Osteoblast (primary cell): ENCODE data around the gene ARIH1. TPM values are rescaled to one million over a fixed set of nuclear protein-coding genes. Genes with fewer than 3 reads are reported as not detected.
"Not testable (repeated sequence)": the region's sequence is repeated elsewhere in the genome, so short reads cannot be mapped to it uniquely, and the experiment has no call there.

Source experiments
- DNase-seq: peaks from one replicate; pipeline ENCODE4 v3.0.0; 2011; ENCODE audit warnings: low spot score, mixed read lengths; ENCODE audit not compliant: insufficient read length; ENCODE audit errors: missing footprints
- H2AFZ ChIP-seq: 2 replicates; pipeline ENCODE4 v1.6.0; 2011; ENCODE audit warnings: mild to moderate bottlenecking, low read length
- H3K27ac ChIP-seq: 2 replicates; pipeline ENCODE4 v1.5.1; 2011; ENCODE audit warnings: mild to moderate bottlenecking, low read depth, low read length, moderate library complexity
- H3K27me3 ChIP-seq: 2 replicates; pipeline ENCODE4 v1.6.0; 2012; ENCODE audit warnings: mild to moderate bottlenecking, control low read depth, inconsistent platforms, low read length, moderate library complexity; ENCODE audit not compliant: insufficient read depth
- H3K36me3 ChIP-seq: 2 replicates; pipeline ENCODE4 v1.5.1; 2011; ENCODE audit warnings: mild to moderate bottlenecking, low read length, control low read depth, moderate library complexity; ENCODE audit not compliant: insufficient read depth
- H3K4me1 ChIP-seq: 2 replicates; pipeline ENCODE4 v1.5.1; 2011; ENCODE audit warnings: mild to moderate bottlenecking, low read length, control low read depth, moderate library complexity; ENCODE audit not compliant: insufficient read depth
- H3K4me2 ChIP-seq: 2 replicates; pipeline ENCODE4 v1.6.0; 2011; ENCODE audit warnings: mild to moderate bottlenecking, low read length; ENCODE audit not compliant: insufficient read depth
- H3K4me3 ChIP-seq: fragments of 200-600 bp; sonication (generic); 3 replicates; pipeline ENCODE4 v1.5.1; 2012; ENCODE audit warnings: mild to moderate bottlenecking, low read length, inconsistent platforms; ENCODE audit not compliant: insufficient read depth
- H3K79me2 ChIP-seq: 2 replicates; pipeline ENCODE4 v1.6.0; 2012; ENCODE audit warnings: mild to moderate bottlenecking, low read length, control low read depth, inconsistent platforms; ENCODE audit not compliant: insufficient read depth
- H3K9me3 ChIP-seq: 2 replicates; pipeline ENCODE4 v1.5.1; 2011; ENCODE audit warnings: low read depth, low read length, control low read depth
- H4K20me1 ChIP-seq: 2 replicates; pipeline ENCODE4 v1.6.0; 2012; ENCODE audit warnings: mild to moderate bottlenecking, low read length, control low read depth; ENCODE audit not compliant: insufficient read depth
- total RNA-seq: library from RNA; depleted of rRNA; stranded (reverse); fragments of >200 nt; gene quantifications from 2 replicates; pipeline ENCODE4 v1.2.3, GENCODE V29; 2012
- TF ChIP-seq, protein P1 (sequence below): IDR thresholded peaks from 2 replicates; pipeline ENCODE4 v1.5.1; 2011; ENCODE audit warnings: mild to moderate bottlenecking, low read depth, low read length, moderate library complexity; ENCODE audit errors: extremely low read depth

ARIH1 gene
- 32.6 and 41.0 TPM in 2 replicates for total RNA-seq

GRCh38 chr15:72473614-72474465, at the start of gene ARIH1:
ARIH1 (plus strand) TSS chr15:72474330; CDS start chr15:72474640, 310 bp downstream.
- Histone ChIP-seq H3K4me2 (peak within 1 kb of the TSS; percentile 93), H3K9me3 (no peaks in the 10 kb centered on the region), H3K4me3 (peak within 1 kb of the TSS; percentile 85), H3K4me1 (peaks cover 20% of the 10 kb centered on the region), H3K27me3 (no peaks in the 10 kb centered on the region), H3K79me2 (peaks cover 45% of the 10 kb centered on the region), H3K27ac (peak within 1 kb of the TSS; percentile 98), H3K36me3 (peaks cover 10% of the 10 kb centered on the region), H4K20me1 (peaks cover 34% of the 10 kb centered on the region), H2AFZ (peak within 1 kb of the TSS; percentile 90)
- TF ChIP-seq, protein P1, sequence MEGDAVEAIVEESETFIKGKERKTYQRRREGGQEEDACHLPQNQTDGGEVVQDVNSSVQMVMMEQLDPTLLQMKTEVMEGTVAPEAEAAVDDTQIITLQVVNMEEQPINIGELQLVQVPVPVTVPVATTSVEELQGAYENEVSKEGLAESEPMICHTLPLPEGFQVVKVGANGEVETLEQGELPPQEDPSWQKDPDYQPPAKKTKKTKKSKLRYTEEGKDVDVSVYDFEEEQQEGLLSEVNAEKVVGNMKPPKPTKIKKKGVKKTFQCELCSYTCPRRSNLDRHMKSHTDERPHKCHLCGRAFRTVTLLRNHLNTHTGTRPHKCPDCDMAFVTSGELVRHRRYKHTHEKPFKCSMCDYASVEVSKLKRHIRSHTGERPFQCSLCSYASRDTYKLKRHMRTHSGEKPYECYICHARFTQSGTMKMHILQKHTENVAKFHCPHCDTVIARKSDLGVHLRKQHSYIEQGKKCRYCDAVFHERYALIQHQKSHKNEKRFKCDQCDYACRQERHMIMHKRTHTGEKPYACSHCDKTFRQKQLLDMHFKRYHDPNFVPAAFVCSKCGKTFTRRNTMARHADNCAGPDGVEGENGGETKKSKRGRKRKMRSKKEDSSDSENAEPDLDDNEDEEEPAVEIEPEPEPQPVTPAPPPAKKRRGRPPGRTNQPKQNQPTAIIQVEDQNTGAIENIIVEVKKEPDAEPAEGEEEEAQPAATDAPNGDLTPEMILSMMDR = peak; percentile 54
- DNase-seq = peak; percentile 96

GRCh38 chr15:72426753-72427152, 47.4 kb upstream of the ARIH1 start:
- Histone ChIP-seq H4K20me1 (no peaks in the 10 kb centered on the region), H3K27me3 (peaks cover 3% of the 10 kb centered on the region), H3K4me3 (no peak overlapping the region), H3K27ac (no peak overlapping the region), H3K4me1 (no peaks in the 10 kb centered on the region), H3K9me3 (no peaks in the 10 kb centered on the region), H3K36me3 (no peaks in the 10 kb centered on the region), H3K79me2 (no peaks in the 10 kb centered on the region), H3K4me2 (no peak overlapping the region), H2AFZ (no peak overlapping the region)
- no peak for DNase-seq
- TF ChIP-seq, protein P1 = no peak

- TF ChIP-seq, protein P1 = no peak
- Histone ChIP-seq H3K9me3 (peaks cover 6% of the 10 kb centered on the region), H3K4me2 (no peak overlapping the region), H3K36me3 (no peaks in the 10 kb centered on the region), H4K20me1 (no peaks in the 10 kb centered on the region), H3K79me2 (no peaks in the 10 kb centered on the region), H3K27me3 (peaks cover 7% of the 10 kb centered on the region), H3K4me3 (no peak overlapping the region), H2AFZ (no peak overlapping the region), H3K4me1 (no peaks in the 10 kb centered on the region), H3K27ac (no peak overlapping the region)
- DNase-seq = no peak
Measured at GRCh38 chr15:72437650-72438316, 36.3 kb upstream of the ARIH1 start.

DNA sequence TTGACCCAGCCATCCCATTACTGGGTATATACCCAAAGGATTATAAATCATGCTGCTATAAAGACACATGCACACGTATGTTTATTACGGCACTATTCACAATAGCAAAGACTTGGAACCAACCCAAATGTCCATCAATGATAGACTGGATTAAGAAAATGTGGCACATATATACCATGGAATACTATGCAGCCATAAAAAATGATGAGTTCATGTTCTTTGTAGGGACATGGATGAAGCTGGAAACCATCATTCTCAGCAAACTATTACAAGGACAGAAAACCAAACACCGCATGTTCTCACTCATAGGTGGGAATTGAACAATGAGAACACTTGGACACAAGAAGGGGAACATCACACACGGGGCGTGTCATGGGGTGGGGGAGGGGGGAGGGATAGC, 31.3 kb upstream of the ARIH1 start:
- not testable (repeated sequence) for H3K4me1 ChIP-seq, H3K36me3 ChIP-seq, H3K9me3 ChIP-seq, H3K27me3 ChIP-seq, H2AFZ ChIP-seq, H3K27ac ChIP-seq, H3K4me3 ChIP-seq, H4K20me1 ChIP-seq, DNase-seq, H3K79me2 ChIP-seq, H3K4me2 ChIP-seq
